Measurements from ENCODE around the gene UNG.

UNG gene

DNA sequence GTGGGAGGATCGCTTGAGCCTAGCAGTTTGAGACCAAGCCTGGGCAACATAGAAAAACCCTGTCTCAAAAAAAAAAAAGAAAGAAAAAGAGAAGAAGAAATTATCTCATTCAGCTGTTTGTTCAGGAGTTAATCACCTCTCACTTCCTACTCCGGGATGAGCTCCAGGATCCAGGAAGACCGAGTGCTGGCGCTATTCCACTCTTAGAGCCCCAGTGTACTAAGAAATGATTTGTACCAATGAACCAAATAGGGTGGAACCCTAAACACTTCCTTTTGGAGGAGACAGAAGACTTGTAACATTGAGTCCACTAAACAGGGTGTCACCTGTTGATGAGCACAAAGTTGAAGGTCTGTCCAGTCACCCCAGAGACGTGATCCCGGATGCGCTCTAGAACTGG, 7.7 kb upstream of the UNG start:
- DNase-seq (ENCODE audit: low read depth), result no peak

GRCh38 chr12:109092497-109093021, 4.8 kb upstream of the UNG start:
- DNase-seq (ENCODE audit: low read depth), result no peak

GRCh38 chr12:109093022-109093918, 4.1 kb upstream of the UNG start, which contains the start of gene ALKBH2:
ALKBH2 (minus strand) TSS chr12:109093472; CDS start chr12:109092786, 686 bp downstream.
- DNase-seq (ENCODE audit: low read depth), result peak; percentile 92

DNA sequence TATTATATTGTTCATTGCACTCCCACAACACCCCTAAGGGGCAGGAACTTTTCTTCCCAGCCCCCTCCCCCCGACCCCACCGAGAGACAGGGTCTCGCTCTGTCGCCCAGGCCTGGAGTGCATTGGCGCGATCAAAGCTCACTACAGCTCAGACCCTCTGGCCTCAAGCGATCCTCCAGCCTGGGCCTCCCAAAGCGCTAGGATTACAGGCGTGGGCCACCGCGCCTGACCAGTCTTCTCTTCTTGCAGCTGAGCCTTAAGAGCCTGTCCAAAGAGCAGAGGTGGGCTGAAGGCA, 310 bp upstream of the UNG start:
- DNase-seq (ENCODE audit: low read depth), result no peak

- DNase-seq (ENCODE audit: low read depth), result peak; percentile 30
Measured at GRCh38 chr12:109098183-109098604, 797 bp downstream of the UNG start.

GRCh38 chr12:109098651-109099050, 1.3 kb downstream of the UNG start:
- DNase-seq (ENCODE audit: low read depth), result no peak

DNA sequence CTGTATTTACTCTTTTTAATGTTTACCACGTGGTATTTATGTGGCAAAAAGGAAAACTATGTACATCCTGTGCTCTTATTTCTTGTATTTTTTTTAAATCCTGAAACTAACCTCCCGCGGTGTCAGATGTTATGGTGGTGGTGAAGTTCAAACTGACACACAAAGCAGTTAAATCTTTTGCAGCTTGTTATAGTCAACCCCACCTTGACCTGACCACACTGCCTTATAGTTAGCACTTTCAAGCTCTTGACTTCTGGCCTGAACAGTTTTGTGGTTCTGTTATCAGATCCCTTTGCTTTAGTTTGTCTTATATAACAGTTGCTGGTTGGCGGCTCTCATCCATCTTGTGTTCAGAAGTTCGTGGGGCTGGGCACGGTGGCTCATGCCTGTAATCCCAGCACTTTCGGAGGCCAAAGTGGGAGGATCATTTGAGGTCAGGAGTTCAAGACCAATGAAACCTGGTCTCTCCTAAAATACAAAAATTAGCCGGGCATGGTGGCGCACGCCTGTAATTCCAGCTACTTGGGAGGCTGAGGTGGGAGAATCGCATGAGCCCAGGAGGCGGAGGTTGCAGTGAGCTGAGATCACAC, 2.1 kb downstream of the UNG start:
- DNase-seq (ENCODE audit: low read depth), result no peak

DNA sequence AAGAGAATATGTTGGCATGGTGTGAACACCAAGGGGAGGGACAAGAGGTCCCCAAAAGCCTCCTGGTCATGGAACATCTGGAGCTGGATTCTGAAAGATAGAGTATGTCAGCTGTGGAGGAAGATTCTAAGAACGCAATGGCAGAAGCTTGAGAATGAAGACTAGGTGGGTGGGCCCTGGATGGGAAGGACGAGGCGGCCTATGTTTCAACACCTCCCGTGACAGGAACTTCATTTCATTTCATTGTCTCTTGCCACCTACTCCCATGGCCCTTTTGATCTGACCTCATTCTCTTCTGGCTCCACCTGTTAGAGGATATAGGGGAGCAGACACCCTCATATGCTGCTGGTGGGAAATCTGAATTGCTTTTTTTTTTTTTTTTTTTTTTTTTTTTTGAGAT, 3.3 kb downstream of the UNG start:
- DNase-seq (ENCODE audit: low read depth), result no peak

GRCh38 chr12:109102491-109102890, 5.1 kb downstream of the UNG start:
- no peak for DNase-seq (ENCODE audit: low read depth)

GRCh38 chr12:109105176-109105575, 7.8 kb downstream of the UNG start:
- no peak for DNase-seq (ENCODE audit: low read depth)

DNA sequence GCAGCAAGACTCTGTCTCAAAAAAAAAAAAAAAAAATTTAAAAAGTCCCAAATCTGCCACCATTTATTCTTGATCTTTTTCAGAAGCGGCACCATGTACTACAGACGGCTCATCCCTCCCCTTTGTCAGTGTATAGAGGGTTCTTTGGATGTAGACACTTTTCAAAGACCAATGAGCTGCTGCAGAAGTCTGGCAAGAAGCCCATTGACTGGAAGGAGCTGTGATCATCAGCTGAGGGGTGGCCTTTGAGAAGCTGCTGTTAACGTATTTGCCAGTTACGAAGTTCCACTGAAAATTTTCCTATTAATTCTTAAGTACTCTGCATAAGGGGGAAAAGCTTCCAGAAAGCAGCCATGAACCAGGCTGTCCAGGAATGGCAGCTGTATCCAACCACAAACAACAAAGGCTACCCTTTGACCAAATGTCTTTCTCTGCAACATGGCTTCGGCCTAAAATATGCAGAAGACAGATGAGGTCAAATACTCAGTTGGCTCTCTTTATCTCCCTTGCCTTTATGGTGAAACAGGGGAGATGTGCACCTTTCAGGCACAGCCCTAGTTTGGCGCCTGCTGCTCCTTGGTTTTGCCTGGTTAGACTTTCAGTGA, 12.5 kb downstream of the UNG start:
- no peak for DNase-seq (ENCODE audit: low read depth)

DNA sequence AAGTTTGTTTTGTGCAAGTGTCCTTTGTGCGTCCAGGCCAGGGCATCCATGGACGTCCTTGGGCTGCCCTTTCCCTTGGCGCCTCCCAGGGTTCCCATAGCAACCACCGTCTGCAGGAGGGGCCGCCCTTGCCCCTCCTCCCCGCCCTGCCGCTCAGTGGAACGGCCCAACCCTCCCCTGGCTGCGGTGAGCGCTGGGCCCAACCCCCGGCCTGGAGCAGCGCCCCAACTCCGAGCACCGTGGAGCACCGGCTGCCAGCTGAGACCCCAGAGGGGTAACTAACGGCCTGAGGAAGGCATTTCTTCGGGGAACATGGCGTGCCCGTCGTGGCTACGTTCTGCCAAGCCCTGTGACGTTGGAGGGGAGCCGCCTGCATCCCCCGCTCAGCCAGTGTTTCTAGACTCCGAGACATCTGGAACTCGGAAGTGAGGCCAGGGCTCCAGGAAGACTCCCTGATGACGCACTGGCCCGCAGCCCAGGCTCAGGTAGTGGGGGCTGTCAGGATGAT, 13.6 kb downstream of the UNG start:
- DNase-seq (ENCODE audit: low read depth), result peak; percentile 33

GRCh38 chr12:109112720-109113465, 15.5 kb downstream of the UNG start:
- DNase-seq (ENCODE audit: low read depth), result no peak

GRCh38 chr12:109113661-109114321, 16.4 kb downstream of the UNG start:
- DNase-seq (ENCODE audit: low read depth), result no peak

DNA sequence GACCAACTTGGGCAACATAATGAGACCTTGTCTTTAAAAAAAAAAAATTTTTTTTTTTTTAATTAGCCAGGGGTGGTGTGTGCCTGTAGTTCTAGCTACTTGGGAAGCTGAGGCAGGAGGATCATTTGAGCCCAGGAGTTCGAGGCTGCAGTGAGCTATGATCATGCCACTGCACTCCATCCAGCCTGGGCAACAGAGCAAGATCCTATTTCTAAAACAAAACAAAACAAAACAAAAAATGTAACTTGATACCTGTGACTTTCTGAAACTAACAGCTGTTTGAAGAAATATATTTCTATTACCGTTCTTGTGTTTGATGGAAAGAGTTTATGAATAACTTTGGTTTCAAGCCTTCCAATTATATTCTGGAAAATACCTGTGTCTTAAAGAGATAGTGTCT, 17.2 kb downstream of the UNG start:
- DNase-seq (ENCODE audit: low read depth), result no peak

GRCh38 chr12:109115404-109115757, 18.0 kb downstream of the UNG start:
- DNase-seq (ENCODE audit: low read depth), result no peak

GRCh38 chr12:109115758-109116610, 18.6 kb downstream of the UNG start, which contains the start of gene ACACB:
ACACB (plus strand) TSS chr12:109116587; CDS start chr12:109139406, 22,819 bp downstream.
- DNase-seq (ENCODE audit: low read depth), result no peak

GRCh38 chr12:109116611-109116949, 19.2 kb downstream of the UNG start:
- DNase-seq (ENCODE audit: low read depth), result no peak

- no peak for DNase-seq (ENCODE audit: low read depth)
Measured at GRCh38 chr12:109120095-109120494, 22.7 kb downstream of the UNG start.

DNA sequence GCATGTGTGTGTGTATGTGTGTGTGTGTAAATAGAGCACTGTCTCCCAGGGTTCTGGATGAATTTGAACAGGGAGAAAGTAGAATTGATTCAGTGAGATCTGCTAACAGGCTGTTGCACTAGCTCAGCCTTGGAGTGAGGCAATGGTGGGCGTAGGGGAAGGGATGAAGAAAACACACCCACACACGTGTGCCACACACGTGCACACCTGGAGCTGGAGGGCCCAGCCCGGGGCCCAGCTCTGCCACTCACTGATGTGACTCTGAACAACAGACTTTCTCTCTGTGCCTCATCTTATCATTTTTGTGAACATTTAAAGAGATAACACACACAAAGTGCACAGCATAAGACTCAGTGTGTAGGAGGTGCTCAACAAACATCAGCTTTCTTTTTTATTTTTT, 23.2 kb downstream of the UNG start:
- DNase-seq (ENCODE audit: low read depth), result no peak
